HCT116 (cell line): ENCODE measurements around the gene MED27. TPM values are rescaled to one million over a fixed set of nuclear protein-coding genes. Genes with fewer than 3 reads are reported as not detected.

Experiments used
- ATAC-seq: fragments of 200-7000 bp; cut with Tn5 transposase; 2 replicates; pipeline ENCODE4 v1.9.1; 2020; ENCODE audit warnings: mild to moderate bottlenecking, moderate library complexity
- BruUV-seq: library from RNA; stranded (reverse); fragments of 400-500 nt; replicated peaks from 2 replicates; lab custom pipeline; 2021; lab: Mats Ljungman, UMichigan
- CTCF ChIA-PET: fragments of 300-600 bp; sonication (Branson Sonifier 250); formaldehyde crosslinking; loops from one replicate; lab custom pipeline; 2021; ENCODE audit warnings: antibody characterized with exemption; lab: Charles Lee
- POLR2A ChIA-PET: fragments of 300-600, 350-600 bp; sonication (Branson Sonifier 250); formaldehyde crosslinking; loops from one replicate; lab custom pipeline; 2021; ENCODE audit warnings: antibody characterized with exemption; lab: Charles Lee
- RAD21 ChIA-PET, 2 experiments: fragments of 300-600 bp; sonication (Branson Sonifier 250); formaldehyde crosslinking; loops; one replicate each; lab custom pipeline; 2023; ENCODE audit warnings: low total read pairs in 2 of 2; ENCODE audit not compliant: uncharacterized antibody in 2 of 2, unreplicated experiment in 2 of 2, low non-redundant PET in 1 of 2; lab: Charles Lee
- DNase-seq: peaks from one replicate; pipeline ENCODE4 v3.0.0-alpha.2; 2010; ENCODE audit warnings: low read depth, low spot score
- H2AFZ ChIP-seq: fragments of 200-600 bp; shearing (Covaris generic), sonication (generic); 2 replicates; pipeline ENCODE4 v1.6.1; 2017; ENCODE audit warnings: low read depth, mixed run types, mixed read lengths, antibody characterized with exemption, low read length; ENCODE audit not compliant: poor library complexity, severe bottlenecking
- H3K27ac ChIP-seq: 2 replicates; pipeline ENCODE4 v1.5.1; 2012; ENCODE audit warnings: low read depth, low read length
- H3K27me3 ChIP-seq: fragments of 200-600 bp; sonication (generic); 2 replicates; pipeline ENCODE4 v1.6.1; 2016; ENCODE audit warnings: mixed run types, low read length, mixed read lengths; ENCODE audit not compliant: insufficient read depth
- H3K36me3 ChIP-seq, 2 experiments: fragments of 200-500 bp in 1 of 2; fragments of 200-600 bp in 1 of 2; sonication (Bioruptor generic) in 1 of 2; sonication (generic) in 1 of 2; 2 replicates each; pipeline versions ENCODE4 v1.5.1 to v1.6.1; 2014 to 2016; ENCODE audit warnings: low read length in 2 of 2, inconsistent platforms in 1 of 2, mixed read lengths in 1 of 2, mixed run types in 1 of 2; ENCODE audit not compliant: insufficient read depth in 2 of 2, control insufficient read depth in 1 of 2
- H3K4me1 ChIP-seq, 2 experiments: fragments of 200-600 bp in 1 of 2; sonication (generic) in 1 of 2; 2 replicates each; pipeline versions ENCODE4 v1.5.1 to v1.6.1; 2012 to 2017; ENCODE audit warnings: low read length in 2 of 2, inconsistent platforms in 1 of 2, mild to moderate bottlenecking in 1 of 2, mixed read lengths in 1 of 2, mixed run types in 1 of 2, moderate library complexity in 1 of 2; ENCODE audit not compliant: insufficient read depth in 2 of 2, control insufficient read depth in 1 of 2
- H3K4me2 ChIP-seq: fragments of 200-600 bp; sonication (generic); 2 replicates; pipeline ENCODE4 v1.6.1; 2017; ENCODE audit warnings: mixed run types, low read length, mixed read lengths
- H3K4me3 ChIP-seq, 2 experiments: fragments of 200-600 bp in 1 of 2; sonication (generic) in 1 of 2; replicated peaks in 1 of 2; 2 replicates each; pipeline ENCODE4 v1.5.1; 2011 to 2016; ENCODE audit warnings: low read length in 2 of 2, control low read depth in 1 of 2, low read depth in 1 of 2, mild to moderate bottlenecking in 1 of 2, mixed read lengths in 1 of 2, mixed run types in 1 of 2
- H3K79me2 ChIP-seq: fragments of 200-600 bp; sonication (generic); 2 replicates; pipeline ENCODE4 v1.6.1; 2017; ENCODE audit warnings: mild to moderate bottlenecking, mixed run types, low read length, moderate library complexity, mixed read lengths; ENCODE audit not compliant: insufficient read depth
- H3K9ac ChIP-seq: fragments of 200-600 bp; sonication (generic); 2 replicates; pipeline ENCODE4 v1.6.1; 2016; ENCODE audit warnings: low read length, mixed read lengths
- H3K9me2 ChIP-seq: fragments of 200-600 bp; sonication (generic), shearing (Covaris generic); 2 replicates; pipeline ENCODE4 v1.6.1; 2017; ENCODE audit warnings: mixed run types, mild to moderate bottlenecking, moderate library complexity; ENCODE audit not compliant: insufficient read depth
- H3K9me3 ChIP-seq, 2 experiments: fragments of 200-500 bp in 1 of 2; fragments of 200-600 bp in 1 of 2; sonication (Bioruptor generic) in 1 of 2; sonication (generic) in 1 of 2; 2 replicates each; pipeline ENCODE4 v1.6.1; 2014 to 2017; ENCODE audit warnings: low read length in 2 of 2, mixed read lengths in 2 of 2, inconsistent platforms in 1 of 2, low read depth in 1 of 2, mild to moderate bottlenecking in 1 of 2, mixed run types in 1 of 2, moderate library complexity in 1 of 2; ENCODE audit not compliant: control insufficient read depth in 1 of 2, insufficient read depth in 1 of 2
- H4K20me1 ChIP-seq: fragments of 200-600 bp; sonication (generic), shearing (Covaris generic); 2 replicates; pipeline ENCODE4 v1.6.1; 2017; ENCODE audit warnings: mixed run types, mild to moderate bottlenecking, moderate library complexity; ENCODE audit not compliant: insufficient read depth
- CBX3 ChIP-seq: IDR thresholded peaks from 2 replicates; pipeline ENCODE4 v1.6.1; 2012; ENCODE audit warnings: low read depth
- CEBPB ChIP-seq: IDR thresholded peaks from 2 replicates; pipeline ENCODE4 v1.6.1; 2012; ENCODE audit warnings: low read depth
- CTCF ChIP-seq, 3 experiments: fragments of 200-600 bp in 1 of 3; sonication (generic) in 1 of 3; IDR thresholded peaks in 2 of 3; conservative IDR thresholded peaks in 1 of 3; 2 replicates each; pipeline ENCODE4 v1.5.1; 2012 to 2017; ENCODE audit warnings: low read depth in 2 of 3, low read length in 2 of 3, antibody characterized with exemption in 1 of 3, borderline replicate concordance in 1 of 3, control low read depth in 1 of 3, mild to moderate bottlenecking in 1 of 3, mixed read lengths in 1 of 3, mixed run types in 1 of 3, moderate library complexity in 1 of 3; ENCODE audit not compliant: insufficient read depth in 1 of 3
- EGR1 ChIP-seq: IDR thresholded peaks from 2 replicates; pipeline ENCODE4 v1.6.1; 2012; ENCODE audit warnings: low read depth
- ELF1 ChIP-seq: IDR thresholded peaks from 2 replicates; pipeline ENCODE4 v1.6.1; 2012; ENCODE audit warnings: low read depth, borderline replicate concordance
- EZH2 ChIP-seq: fragments of 200-600 bp; sonication (generic); IDR thresholded peaks from 2 replicates; pipeline ENCODE4 v1.6.1; 2017; ENCODE audit warnings: antibody characterized with exemption, mixed run types
- EZH2phosphoT487 ChIP-seq: fragments of 200-600 bp; IDR thresholded peaks from 2 replicates; pipeline ENCODE4 v1.6.1; 2018; ENCODE audit warnings: antibody characterized with exemption, borderline replicate concordance
- FOSL1 ChIP-seq: IDR thresholded peaks from 2 replicates; pipeline ENCODE4 v1.6.1; 2012; ENCODE audit warnings: low read depth
- JUND ChIP-seq: IDR thresholded peaks from 2 replicates; pipeline ENCODE4 v1.6.1; 2012
- MAX ChIP-seq: IDR thresholded peaks from 2 replicates; pipeline ENCODE4 v1.6.1; 2012
- POLR2A ChIP-seq: IDR thresholded peaks from 2 replicates; pipeline ENCODE4 v1.7.0; 2011; ENCODE audit warnings: borderline replicate concordance; ENCODE audit not compliant: insufficient read depth, insufficient read length; ENCODE audit errors: extremely low read depth
- POLR2AphosphoS5 ChIP-seq: IDR thresholded peaks from 2 replicates; pipeline ENCODE4 v1.6.1; 2011; ENCODE audit warnings: mild to moderate bottlenecking, low read depth, low read length, moderate library complexity
- SIN3A ChIP-seq: IDR thresholded peaks from 2 replicates; pipeline ENCODE4 v1.6.1; 2012; ENCODE audit warnings: low read depth
- ZBTB33 ChIP-seq: IDR thresholded peaks from 2 replicates; pipeline ENCODE4 v1.6.1; 2011; ENCODE audit warnings: mild to moderate bottlenecking, low read length, moderate library complexity; ENCODE audit not compliant: insufficient replicate concordance; ENCODE audit errors: extremely low read depth
- ZNF274 ChIP-seq: fragments of 200-500 bp; sonication (Bioruptor generic); IDR thresholded peaks from 2 replicates; pipeline ENCODE4 v1.6.1; 2014; ENCODE audit warnings: mild to moderate bottlenecking, low read depth, low read length, inconsistent platforms
- intact Hi-C: fragments of 100-400 bp; cut with micrococcal nuclease; formaldehyde crosslinking; loops from 2 replicates; pipeline ENCODE4 v1.10.0; 2022
- total RNA-seq: library from RNA; stranded (reverse); gene quantifications from one replicate; pipeline ENCODE4 v1.2.1, GENCODE V29; 2021; ENCODE audit not compliant: unreplicated experiment

MED27 gene
- total RNA-seq, 1 experiment from 2014 or later = 26.9 TPM

- intact Hi-C loops = no loop called here
- no peaks in the 10 kb centered on the region for H3K4me1 ChIP-seq
- no peaks in the 10 kb centered on the region for H3K79me2 ChIP-seq
- H3K36me3 ChIP-seq = no peaks in the 10 kb centered on the region
- no peaks in the 10 kb centered on the region for H3K27me3 ChIP-seq
- ATAC-seq (no peak), DNase-seq (no peak)
- no peak overlapping the region for H3K4me2 ChIP-seq
- no peak overlapping the region for H3K4me3 ChIP-seq
- H4K20me1 ChIP-seq = no peaks in the 10 kb centered on the region
- H2AFZ ChIP-seq = no peak overlapping the region
- H3K9me3 ChIP-seq = no peaks in the 10 kb centered on the region
- no peak overlapping the region for H3K9ac ChIP-seq
- no peaks in the 10 kb centered on the region for H3K9me2 ChIP-seq
- CTCF ChIA-PET = interaction anchor here (1.6 kb wide), 1 partner anchor 31 kb away, joined by 3 read pairs; no protein-coding TSS in a partner anchor
- no TSS peak for BruUV-seq
- TF ChIP-seq ZNF274 (no peak), EGR1 (no peak), ZBTB33 (no peak), MAX (no peak), JUND (no peak), SIN3A (no peak), FOSL1 (no peak), EZH2 (no peak), CBX3 (no peak), POLR2AphosphoS5 (no peak), CEBPB (no peak), POLR2A (no peak), EZH2phosphoT487 (no peak), CTCF (IDR thresholded peaks at IDR 0.05 in 2 of 3, conservative IDR thresholded peaks at IDR 0.05 in 1 of 3; ENCODE audit: borderline replicate concordance in 1 of 3, insufficient read depth in 1 of 3, low read depth in 2 of 3, low read length in 2 of 3) (no peak), ELF1 (no peak)
- POLR2A ChIA-PET = no interaction called here
- H3K27ac ChIP-seq = no peak overlapping the region
- RAD21 ChIA-PET = no interaction called here
These were observed 93.6 kb downstream of the MED27 start for GRCh38 chr9:131986089-131986488.
